HG02678 (cell line): Measurements from ENCODE around the gene STAT6.

Source experiments
- ATAC-seq: cut with Tn5 transposase; IDR thresholded peaks from one replicate; pipeline ENCODE4 v1.9.1; 2021; ENCODE audit warnings: mild to moderate bottlenecking, moderate library complexity; ENCODE audit not compliant: unreplicated experiment

Gene STAT6, protein sequence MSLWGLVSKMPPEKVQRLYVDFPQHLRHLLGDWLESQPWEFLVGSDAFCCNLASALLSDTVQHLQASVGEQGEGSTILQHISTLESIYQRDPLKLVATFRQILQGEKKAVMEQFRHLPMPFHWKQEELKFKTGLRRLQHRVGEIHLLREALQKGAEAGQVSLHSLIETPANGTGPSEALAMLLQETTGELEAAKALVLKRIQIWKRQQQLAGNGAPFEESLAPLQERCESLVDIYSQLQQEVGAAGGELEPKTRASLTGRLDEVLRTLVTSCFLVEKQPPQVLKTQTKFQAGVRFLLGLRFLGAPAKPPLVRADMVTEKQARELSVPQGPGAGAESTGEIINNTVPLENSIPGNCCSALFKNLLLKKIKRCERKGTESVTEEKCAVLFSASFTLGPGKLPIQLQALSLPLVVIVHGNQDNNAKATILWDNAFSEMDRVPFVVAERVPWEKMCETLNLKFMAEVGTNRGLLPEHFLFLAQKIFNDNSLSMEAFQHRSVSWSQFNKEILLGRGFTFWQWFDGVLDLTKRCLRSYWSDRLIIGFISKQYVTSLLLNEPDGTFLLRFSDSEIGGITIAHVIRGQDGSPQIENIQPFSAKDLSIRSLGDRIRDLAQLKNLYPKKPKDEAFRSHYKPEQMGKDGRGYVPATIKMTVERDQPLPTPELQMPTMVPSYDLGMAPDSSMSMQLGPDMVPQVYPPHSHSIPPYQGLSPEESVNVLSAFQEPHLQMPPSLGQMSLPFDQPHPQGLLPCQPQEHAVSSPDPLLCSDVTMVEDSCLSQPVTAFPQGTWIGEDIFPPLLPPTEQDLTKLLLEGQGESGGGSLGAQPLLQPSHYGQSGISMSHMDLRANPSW

DNA sequence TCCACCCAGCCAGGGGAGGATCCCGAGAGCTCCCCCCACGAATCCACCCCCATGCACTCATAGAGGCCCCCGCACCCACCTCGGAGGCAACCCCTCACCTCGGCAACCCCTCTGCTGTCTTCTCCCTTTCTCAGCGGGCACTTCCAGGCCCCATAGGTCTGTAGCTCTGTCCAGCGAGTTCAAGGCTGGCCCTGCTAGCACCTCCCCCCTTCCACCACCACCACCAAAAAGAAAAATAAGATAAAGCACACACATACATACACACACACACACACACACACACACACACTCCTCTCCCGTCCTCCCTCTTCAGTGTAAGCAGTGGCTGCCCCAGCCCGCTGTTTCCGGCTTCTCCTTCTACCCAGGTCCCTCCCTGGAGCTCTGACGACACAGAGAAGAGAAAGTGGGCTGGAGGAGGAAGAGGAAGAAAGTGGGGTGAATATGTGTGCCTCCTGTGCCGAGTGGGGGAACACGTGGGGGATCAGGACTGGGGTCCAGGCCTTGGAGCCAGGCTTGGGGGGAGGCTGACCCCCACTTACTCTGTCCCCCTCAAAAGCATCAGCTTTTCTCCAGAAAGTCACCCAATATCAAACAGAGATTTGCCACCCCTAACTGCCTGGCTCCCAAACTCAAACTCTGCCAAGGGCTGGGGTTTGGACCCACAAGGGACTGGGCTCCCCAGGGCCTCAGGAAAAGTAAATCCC is at the start of gene STAT6:
STAT6 (minus strand) TSS at position 332 of the 704 bp plus-strand sequence. CDS start 3,084 bp downstream, outside the sequence.
- peak; percentile 59 for ATAC-seq

DNA sequence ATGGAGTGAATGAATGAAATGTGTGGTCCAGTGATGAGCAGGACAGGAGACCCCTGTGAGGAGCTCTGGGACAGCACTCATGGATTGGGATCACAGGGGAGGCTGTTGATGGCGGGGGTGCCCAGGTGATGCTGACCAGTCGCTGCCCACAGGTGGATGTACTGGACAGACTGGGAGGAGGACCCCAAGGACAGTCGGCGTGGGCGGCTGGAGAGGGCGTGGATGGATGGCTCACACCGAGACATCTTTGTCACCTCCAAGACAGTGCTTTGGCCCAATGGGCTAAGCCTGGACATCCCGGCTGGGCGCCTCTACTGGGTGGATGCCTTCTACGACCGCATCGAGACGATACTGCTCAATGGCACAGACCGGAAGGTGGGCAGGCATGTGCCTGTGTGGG is 49.6 kb upstream of the STAT6 start:
- no peak for ATAC-seq

DNA sequence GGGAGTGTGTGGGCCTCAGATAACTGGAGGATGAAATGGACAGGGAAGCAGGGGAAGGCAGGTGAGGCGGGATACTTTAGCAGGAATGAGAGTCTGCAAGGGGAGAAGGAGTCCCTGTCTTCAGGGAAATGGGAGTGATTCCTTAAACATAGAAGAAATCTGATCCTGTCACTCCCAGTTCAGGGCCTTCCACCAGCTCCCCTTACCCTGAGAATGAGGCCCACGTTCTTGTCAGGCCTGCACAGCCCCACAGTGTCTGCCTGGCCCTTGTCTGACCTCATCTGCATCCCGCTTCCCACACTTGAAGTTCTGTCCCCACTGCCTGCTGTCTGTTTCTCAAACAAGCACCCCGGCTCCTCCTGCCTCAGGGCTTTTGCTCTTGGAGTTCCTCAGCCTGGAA is 48.9 kb upstream of the STAT6 start:
- ATAC-seq = no peak

DNA sequence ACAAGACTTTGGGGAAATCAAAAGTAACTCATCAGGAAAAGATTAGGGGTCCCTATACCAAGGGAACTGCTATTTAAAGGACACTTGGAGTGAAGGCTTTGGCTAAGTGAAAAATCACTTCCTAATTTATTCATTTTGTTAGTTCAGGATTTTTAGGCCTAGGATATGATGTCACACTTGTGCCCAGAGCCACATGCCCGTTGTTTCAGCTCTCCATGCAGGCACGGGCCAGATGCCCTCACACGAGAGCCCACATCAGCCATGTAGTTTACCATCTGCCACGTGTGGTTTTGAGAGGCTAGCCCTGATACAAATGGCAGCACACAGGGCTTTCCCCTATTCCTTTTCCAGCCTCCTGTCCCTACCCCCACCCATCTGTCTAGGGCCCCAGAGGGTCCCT is 48.1 kb upstream of the STAT6 start:
- no peak for ATAC-seq

DNA sequence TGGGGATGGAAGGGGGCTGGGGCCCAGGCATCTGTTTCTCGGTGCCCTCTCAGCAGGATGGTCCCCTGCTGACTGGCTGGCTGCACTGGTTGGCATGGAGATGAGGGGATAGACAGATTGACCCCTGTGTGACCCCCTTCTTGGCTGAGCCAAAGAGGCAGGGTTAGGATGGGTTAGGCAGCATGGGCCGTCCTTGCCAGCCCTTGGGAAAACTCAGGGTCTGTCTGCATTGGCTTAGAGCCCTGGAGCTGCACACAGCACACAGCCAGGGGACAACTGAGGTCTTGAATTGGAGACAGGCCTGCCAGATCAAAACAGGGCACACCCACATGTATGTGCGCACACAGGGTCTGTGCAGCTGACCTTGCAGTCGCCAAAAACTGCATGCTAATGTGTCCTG is 47.5 kb upstream of the STAT6 start:
- ATAC-seq = no peak

DNA sequence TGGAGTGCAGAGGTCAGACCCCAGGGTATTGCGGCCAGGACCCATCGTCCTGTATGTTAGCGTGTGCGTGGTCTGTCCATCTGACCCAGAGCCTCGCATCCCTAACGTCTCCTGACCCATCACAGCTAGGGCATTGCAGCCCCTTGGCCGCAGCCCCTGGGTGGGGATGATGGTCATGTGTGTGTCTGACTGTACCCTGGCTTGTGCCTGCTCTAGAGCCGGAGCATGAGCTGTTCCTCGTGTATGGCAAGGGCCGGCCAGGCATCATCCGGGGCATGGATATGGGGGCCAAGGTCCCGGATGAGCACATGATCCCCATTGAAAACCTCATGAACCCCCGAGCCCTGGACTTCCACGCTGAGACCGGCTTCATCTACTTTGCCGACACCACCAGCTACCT is 47.0 kb upstream of the STAT6 start:
- ATAC-seq = no peak

DNA sequence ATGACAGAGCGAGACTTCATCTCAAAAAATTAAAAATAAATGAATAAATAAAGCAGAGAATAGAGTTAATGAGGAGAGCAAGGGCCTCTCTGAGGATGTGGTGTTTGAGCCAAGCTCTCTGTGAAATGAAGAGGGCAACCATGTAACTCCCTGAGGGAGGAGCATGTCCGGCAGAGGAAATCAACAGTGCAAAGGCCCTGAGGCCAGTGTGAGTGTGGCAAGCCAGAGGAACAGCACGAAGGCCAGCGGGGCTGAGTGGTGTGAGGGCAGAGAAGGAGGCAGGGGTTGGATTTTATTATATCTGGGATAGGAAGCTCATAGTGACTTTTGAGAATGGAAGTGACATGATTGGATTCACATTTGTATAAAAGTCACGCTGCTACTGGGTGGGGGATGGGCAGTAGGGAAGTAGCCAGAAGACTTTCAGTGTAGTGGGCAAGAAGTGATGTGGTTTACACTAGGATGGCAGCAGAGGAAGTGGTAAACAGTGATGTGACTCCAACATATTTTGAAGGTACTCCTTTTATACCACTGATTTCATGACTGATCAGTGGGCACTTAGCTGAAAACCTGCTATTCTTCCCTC is 46.5 kb upstream of the STAT6 start:
- ATAC-seq = no peak

DNA sequence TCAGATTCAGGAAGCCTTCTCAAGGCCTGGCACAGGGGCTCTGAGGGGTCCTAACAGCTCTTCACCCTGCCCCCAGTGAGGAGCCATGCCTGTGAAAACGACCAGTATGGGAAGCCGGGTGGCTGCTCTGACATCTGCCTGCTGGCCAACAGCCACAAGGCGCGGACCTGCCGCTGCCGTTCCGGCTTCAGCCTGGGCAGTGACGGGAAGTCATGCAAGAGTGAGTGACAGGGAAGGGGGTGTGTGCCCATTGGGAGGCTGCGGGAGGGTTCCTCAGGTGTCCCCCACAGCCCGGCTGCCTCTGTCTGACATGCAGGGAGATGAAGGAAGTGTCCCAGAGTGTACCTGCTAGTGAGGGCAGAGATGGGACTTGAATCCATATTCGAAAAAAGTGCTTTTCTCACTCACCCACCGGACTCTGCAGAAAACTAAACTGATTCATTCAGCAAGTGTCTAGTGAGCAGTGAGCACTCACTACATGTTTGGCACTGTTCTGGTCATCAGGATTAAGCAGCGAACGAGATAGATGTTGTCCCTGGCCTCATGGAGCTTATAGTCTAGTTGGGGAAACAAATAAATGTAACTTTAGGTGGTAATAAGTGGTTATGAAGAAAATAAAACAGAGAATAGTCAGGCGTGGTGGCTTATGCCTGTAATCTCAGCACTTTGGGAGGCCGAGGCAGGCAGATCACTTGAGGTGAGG is 45.7 kb upstream of the STAT6 start:
- no peak for ATAC-seq

DNA sequence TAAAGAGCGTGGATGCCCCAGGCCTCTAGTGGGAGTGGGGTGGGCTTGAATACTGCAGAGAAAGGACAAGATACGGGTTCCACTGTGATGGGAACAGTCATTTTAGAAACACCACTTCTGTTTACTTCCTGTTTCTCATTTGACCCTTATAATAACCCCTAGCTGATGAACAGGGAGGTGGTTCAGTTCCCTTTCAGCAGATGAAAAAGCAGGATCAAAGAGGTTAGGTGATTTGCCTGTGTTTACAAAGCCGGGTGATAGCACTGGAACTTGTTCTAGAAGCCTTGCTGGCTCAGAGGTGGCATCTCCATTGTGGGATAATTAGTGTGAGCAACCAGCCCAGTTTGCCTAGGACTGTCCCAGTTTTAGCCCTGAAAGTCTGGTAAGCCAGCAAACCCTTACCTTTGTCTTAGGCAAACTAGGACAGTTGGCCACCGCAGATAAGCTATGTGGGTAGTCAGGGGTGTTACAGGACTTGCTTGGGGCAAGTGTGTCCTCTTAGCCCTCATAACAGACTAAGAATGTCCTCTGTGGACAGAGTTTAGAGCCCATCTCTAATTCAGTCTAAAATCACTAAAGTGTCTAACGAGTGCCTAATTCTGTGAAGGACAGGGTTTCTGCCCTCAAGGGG is 43.8 kb upstream of the STAT6 start:
- no peak for ATAC-seq

DNA sequence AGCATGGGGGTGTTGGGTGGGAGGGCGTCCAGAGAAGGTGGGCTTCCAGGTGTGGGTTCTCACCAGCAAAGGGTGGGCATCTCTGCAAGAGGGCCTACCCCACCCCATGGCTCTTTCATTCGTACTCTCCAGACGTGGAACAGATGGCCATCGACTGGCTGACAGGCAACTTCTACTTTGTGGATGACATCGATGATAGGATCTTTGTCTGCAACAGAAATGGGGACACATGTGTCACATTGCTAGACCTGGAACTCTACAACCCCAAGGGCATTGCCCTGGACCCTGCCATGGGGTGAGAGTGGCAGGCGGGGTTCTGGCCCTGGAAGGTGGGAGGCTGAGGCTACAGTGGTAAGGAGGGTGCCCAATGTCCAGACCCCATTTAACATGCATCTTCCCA is 42.9 kb upstream of the STAT6 start:
- no peak for ATAC-seq

DNA sequence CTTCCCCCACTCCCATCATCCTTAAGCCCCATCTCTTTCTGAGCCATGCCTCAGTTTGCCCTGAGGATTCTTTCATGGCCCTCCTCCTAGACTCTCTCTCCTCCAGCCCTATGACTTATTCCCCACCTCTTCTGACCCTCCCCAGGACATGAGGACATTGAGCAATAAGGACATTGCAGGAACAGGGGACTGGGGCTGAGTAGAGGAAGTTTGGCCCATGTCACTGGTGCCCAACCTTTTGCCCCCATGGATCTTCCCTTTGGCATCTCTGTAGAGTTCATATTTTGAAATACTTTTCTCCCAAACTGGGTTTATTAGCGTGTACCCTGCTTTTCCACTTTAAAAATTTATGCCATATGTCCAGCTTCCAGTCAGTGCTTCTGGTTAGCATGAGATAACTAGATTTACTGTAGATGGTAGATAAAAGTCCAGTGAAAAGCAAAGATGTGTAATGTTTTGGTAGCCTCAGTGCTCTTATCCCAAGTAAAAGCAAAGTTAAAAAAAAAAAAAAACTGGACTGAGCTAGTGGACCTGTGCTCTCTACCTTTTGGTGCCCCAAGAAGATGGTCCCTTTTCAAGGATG is 42.3 kb upstream of the STAT6 start:
- no peak for ATAC-seq

DNA sequence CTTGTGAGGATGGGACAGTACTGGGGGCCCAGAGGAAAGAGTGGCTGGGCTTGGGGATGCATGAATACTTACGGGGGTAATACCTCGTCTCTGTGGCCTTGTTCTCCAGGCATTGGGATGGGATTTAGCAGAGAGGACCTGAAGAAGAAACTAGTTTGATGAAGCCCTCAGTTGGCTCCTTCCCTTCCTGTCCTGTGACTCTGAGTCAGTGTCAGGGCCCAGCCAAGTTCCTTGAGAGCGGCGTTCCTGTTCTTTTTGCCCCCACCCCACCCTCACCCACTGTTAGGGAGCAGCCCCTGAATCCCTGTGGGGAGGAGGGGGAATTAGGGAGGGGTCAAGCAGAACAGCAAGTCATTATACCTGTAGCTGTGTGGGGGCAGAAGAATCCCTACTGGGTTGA is 41.5 kb upstream of the STAT6 start:
- ATAC-seq = no peak

DNA sequence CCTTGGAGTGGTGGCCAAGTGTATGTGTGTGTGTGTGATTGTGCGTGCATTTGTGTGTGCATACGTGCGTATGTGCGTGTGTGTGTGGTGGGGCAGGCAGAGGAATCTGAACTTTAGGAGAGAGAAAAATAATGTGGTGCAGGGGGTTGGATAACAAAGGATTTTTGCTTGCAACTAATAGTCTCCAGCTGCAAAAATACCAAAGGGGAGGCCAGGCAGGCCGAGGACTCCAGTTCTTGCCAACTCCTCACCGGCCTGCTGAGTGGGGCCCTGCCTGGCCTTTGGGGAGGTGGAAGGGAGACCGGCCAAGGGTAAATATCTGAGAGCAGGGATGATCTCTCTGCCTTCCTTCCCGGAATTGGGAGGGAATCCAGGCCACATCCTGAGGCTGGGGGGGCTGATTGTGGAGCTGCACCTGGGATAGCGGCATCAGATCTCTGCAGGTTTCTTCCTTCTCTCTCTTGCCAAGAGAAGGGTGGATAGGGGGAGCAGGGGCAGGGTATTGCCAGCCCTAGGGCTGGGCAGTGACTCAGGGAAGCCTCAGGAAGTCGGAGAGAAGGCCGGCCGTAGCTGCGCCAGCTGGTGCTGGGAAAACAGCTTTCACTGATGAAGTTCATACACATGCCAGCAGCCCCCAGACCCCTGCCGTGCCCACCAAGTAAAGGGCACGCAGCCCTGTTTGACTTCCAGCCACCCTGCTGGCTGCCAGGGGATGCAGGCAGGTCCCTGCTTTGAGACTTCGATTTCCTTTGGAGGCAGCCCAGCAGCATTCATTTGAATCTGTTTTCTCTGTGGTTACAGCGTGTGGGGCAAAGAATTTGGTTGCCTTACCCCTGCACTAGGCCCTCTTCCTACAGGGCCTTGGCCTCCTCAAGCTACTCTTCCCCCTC is 40.8 kb upstream of the STAT6 start:
- ATAC-seq = no peak

DNA sequence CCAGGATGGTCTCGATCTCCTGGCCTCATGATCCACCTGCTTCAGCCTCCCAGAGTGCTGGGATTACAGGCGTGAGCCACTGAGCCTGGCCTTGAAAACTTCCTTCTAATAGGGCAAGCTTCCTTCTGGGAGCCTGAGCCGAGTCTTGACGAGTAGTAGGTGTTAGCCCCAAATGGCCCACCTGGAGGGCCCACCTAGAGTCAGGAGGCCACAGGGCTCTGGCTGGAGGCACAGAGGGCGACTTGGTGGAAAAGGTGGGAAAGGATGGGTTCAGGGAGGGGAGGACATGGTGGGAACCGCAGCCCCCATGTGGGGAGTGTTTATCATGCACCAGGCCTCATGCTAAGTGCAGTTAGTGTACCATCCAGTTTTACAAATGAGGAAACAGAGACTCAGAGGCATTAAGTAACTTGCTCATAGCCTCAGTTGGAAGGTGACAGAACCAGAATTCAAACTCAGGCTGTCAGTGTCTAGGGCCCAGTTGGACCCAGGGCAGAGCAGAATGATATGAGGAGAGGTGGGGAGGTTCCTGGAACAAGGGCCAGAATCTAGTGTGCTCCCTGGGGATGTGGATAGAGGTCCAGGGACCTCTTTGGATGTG is 39.3 kb upstream of the STAT6 start:
- no peak for ATAC-seq

DNA sequence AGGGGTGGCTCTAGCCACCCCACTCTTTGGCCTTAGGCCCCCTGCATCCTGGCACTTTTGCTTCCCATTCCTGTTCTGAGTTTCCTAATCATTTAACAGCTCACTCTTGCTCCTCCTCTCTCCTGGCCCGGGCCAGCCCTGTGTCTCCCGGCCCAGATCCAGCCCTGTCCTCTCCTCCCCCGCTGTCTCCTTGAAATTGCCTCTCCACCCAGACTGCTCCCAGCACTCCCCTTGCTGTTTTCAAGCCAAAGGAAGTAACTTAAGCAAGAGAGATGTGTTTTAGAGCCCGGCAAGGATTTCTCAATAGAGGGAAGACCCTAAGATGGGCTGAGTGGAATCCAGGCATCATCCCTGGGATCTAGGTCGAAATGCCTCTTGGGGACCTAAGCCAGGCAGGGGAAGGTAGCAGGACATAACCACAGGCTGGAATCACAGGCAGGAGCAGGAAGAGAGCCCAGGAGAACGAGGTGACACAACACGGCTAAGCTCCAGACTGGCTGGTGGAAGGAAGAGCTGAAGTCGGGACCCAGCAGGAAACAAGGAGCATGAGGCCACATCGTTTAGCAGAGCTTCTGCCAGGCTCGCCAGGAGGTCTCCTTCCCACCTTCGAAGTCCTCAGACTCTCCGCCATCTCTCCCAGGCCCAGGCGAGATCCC is 38.2 kb upstream of the STAT6 start:
- ATAC-seq = no peak

DNA sequence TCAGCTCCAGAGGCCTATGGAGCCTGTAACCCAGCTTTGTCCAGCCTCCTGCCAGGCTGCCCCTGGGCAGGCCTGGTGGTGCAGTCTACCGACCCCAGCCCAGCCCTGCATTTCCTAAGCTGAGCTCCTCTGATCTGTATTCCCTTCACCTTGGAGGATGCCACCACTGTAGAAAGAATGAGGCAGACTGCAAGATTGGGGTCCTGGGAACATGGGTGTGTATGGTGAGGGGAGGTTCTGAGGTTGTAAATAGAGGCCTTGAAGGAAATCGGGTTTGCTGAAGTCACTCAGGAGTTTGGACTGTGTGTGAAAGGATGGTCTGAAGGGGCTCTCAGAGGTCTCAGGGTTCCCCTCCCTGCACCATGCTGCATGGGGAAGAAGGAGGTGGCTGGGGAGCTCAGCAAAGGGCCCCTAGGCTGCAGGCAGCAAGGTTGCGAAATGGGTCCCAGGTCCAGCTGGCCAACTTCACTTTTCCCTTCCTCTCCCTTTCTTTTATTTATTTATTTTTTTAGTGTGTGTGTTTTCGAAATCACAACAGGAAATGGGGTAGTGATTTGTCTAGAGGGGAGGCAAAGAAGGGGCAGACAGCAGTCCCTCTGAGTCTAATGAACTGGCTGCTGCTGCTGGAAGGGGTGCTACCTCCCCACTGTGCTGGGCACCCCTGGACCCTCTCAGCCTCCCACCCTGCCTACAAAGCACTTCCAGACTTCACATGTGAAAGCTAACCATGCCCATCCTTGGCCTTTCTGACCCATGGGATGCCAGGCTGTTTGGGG is 37.5 kb upstream of the STAT6 start:
- no peak for ATAC-seq
